HCT116 (cell line): ENCODE measurements around the gene ARHGEF10L. TPM values are rescaled to one million over a fixed set of nuclear protein-coding genes. Genes with fewer than 3 reads are reported as not detected.

Experiments
- ATAC-seq: fragments of 200-7000 bp; cut with Tn5 transposase; 2 replicates; pipeline ENCODE4 v1.9.1; 2020; ENCODE audit warnings: mild to moderate bottlenecking, moderate library complexity
- BruUV-seq: library from RNA; stranded (reverse); fragments of 400-500 nt; replicated peaks from 2 replicates; lab custom pipeline; 2021; lab: Mats Ljungman, UMichigan
- CTCF ChIA-PET: fragments of 300-600 bp; sonication (Branson Sonifier 250); formaldehyde crosslinking; loops from one replicate; lab custom pipeline; 2021; ENCODE audit warnings: antibody characterized with exemption; lab: Charles Lee
- POLR2A ChIA-PET: fragments of 300-600, 350-600 bp; sonication (Branson Sonifier 250); formaldehyde crosslinking; loops from one replicate; lab custom pipeline; 2021; ENCODE audit warnings: antibody characterized with exemption; lab: Charles Lee
- RAD21 ChIA-PET, 2 experiments: fragments of 300-600 bp; sonication (Branson Sonifier 250); formaldehyde crosslinking; loops; one replicate each; lab custom pipeline; 2023; ENCODE audit warnings: low total read pairs in 2 of 2; ENCODE audit not compliant: uncharacterized antibody in 2 of 2, unreplicated experiment in 2 of 2, low non-redundant PET in 1 of 2; lab: Charles Lee
- DNase-seq: peaks from one replicate; pipeline ENCODE4 v3.0.0-alpha.2; 2010; ENCODE audit warnings: low read depth, low spot score
- H2AFZ ChIP-seq: fragments of 200-600 bp; shearing (Covaris generic), sonication (generic); 2 replicates; pipeline ENCODE4 v1.6.1; 2017; ENCODE audit warnings: low read depth, mixed run types, mixed read lengths, antibody characterized with exemption, low read length; ENCODE audit not compliant: poor library complexity, severe bottlenecking
- H3K27ac ChIP-seq: 2 replicates; pipeline ENCODE4 v1.5.1; 2012; ENCODE audit warnings: low read depth, low read length
- H3K27me3 ChIP-seq: fragments of 200-600 bp; sonication (generic); 2 replicates; pipeline ENCODE4 v1.6.1; 2016; ENCODE audit warnings: mixed run types, low read length, mixed read lengths; ENCODE audit not compliant: insufficient read depth
- H3K36me3 ChIP-seq, 2 experiments: fragments of 200-500 bp in 1 of 2; fragments of 200-600 bp in 1 of 2; sonication (Bioruptor generic) in 1 of 2; sonication (generic) in 1 of 2; 2 replicates each; pipeline versions ENCODE4 v1.5.1 to v1.6.1; 2014 to 2016; ENCODE audit warnings: low read length in 2 of 2, inconsistent platforms in 1 of 2, mixed read lengths in 1 of 2, mixed run types in 1 of 2; ENCODE audit not compliant: insufficient read depth in 2 of 2, control insufficient read depth in 1 of 2
- H3K4me1 ChIP-seq, 2 experiments: fragments of 200-600 bp in 1 of 2; sonication (generic) in 1 of 2; 2 replicates each; pipeline versions ENCODE4 v1.5.1 to v1.6.1; 2012 to 2017; ENCODE audit warnings: low read length in 2 of 2, inconsistent platforms in 1 of 2, mild to moderate bottlenecking in 1 of 2, mixed read lengths in 1 of 2, mixed run types in 1 of 2, moderate library complexity in 1 of 2; ENCODE audit not compliant: insufficient read depth in 2 of 2, control insufficient read depth in 1 of 2
- H3K4me2 ChIP-seq: fragments of 200-600 bp; sonication (generic); 2 replicates; pipeline ENCODE4 v1.6.1; 2017; ENCODE audit warnings: mixed run types, low read length, mixed read lengths
- H3K4me3 ChIP-seq, 2 experiments: fragments of 200-600 bp in 1 of 2; sonication (generic) in 1 of 2; replicated peaks in 1 of 2; 2 replicates each; pipeline ENCODE4 v1.5.1; 2011 to 2016; ENCODE audit warnings: low read length in 2 of 2, control low read depth in 1 of 2, low read depth in 1 of 2, mild to moderate bottlenecking in 1 of 2, mixed read lengths in 1 of 2, mixed run types in 1 of 2
- H3K79me2 ChIP-seq: fragments of 200-600 bp; sonication (generic); 2 replicates; pipeline ENCODE4 v1.6.1; 2017; ENCODE audit warnings: mild to moderate bottlenecking, mixed run types, low read length, moderate library complexity, mixed read lengths; ENCODE audit not compliant: insufficient read depth
- H3K9ac ChIP-seq: fragments of 200-600 bp; sonication (generic); 2 replicates; pipeline ENCODE4 v1.6.1; 2016; ENCODE audit warnings: low read length, mixed read lengths
- H3K9me2 ChIP-seq: fragments of 200-600 bp; sonication (generic), shearing (Covaris generic); 2 replicates; pipeline ENCODE4 v1.6.1; 2017; ENCODE audit warnings: mixed run types, mild to moderate bottlenecking, moderate library complexity; ENCODE audit not compliant: insufficient read depth
- H3K9me3 ChIP-seq, 2 experiments: fragments of 200-500 bp in 1 of 2; fragments of 200-600 bp in 1 of 2; sonication (Bioruptor generic) in 1 of 2; sonication (generic) in 1 of 2; 2 replicates each; pipeline ENCODE4 v1.6.1; 2014 to 2017; ENCODE audit warnings: low read length in 2 of 2, mixed read lengths in 2 of 2, inconsistent platforms in 1 of 2, low read depth in 1 of 2, mild to moderate bottlenecking in 1 of 2, mixed run types in 1 of 2, moderate library complexity in 1 of 2; ENCODE audit not compliant: control insufficient read depth in 1 of 2, insufficient read depth in 1 of 2
- H4K20me1 ChIP-seq: fragments of 200-600 bp; sonication (generic), shearing (Covaris generic); 2 replicates; pipeline ENCODE4 v1.6.1; 2017; ENCODE audit warnings: mixed run types, mild to moderate bottlenecking, moderate library complexity; ENCODE audit not compliant: insufficient read depth
- ATF3 ChIP-seq: IDR thresholded peaks from 2 replicates; pipeline ENCODE4 v1.6.1; 2012
- CBX3 ChIP-seq: IDR thresholded peaks from 2 replicates; pipeline ENCODE4 v1.6.1; 2012; ENCODE audit warnings: low read depth
- CEBPB ChIP-seq: IDR thresholded peaks from 2 replicates; pipeline ENCODE4 v1.6.1; 2012; ENCODE audit warnings: low read depth
- EZH2 ChIP-seq: fragments of 200-600 bp; sonication (generic); IDR thresholded peaks from 2 replicates; pipeline ENCODE4 v1.6.1; 2017; ENCODE audit warnings: antibody characterized with exemption, mixed run types
- EZH2phosphoT487 ChIP-seq: fragments of 200-600 bp; IDR thresholded peaks from 2 replicates; pipeline ENCODE4 v1.6.1; 2018; ENCODE audit warnings: antibody characterized with exemption, borderline replicate concordance
- FOSL1 ChIP-seq: IDR thresholded peaks from 2 replicates; pipeline ENCODE4 v1.6.1; 2012; ENCODE audit warnings: low read depth
- JUND ChIP-seq: IDR thresholded peaks from 2 replicates; pipeline ENCODE4 v1.6.1; 2012
- MAX ChIP-seq: IDR thresholded peaks from 2 replicates; pipeline ENCODE4 v1.6.1; 2012
- POLR2A ChIP-seq: IDR thresholded peaks from 2 replicates; pipeline ENCODE4 v1.7.0; 2011; ENCODE audit warnings: borderline replicate concordance; ENCODE audit not compliant: insufficient read depth, insufficient read length; ENCODE audit errors: extremely low read depth
- POLR2AphosphoS5 ChIP-seq: IDR thresholded peaks from 2 replicates; pipeline ENCODE4 v1.6.1; 2011; ENCODE audit warnings: mild to moderate bottlenecking, low read depth, low read length, moderate library complexity
- RAD21 ChIP-seq: IDR thresholded peaks from 2 replicates; pipeline ENCODE4 v1.6.1; 2012; ENCODE audit warnings: low read depth, mild to moderate bottlenecking
- REST ChIP-seq: IDR thresholded peaks from 2 replicates; pipeline ENCODE4 v1.6.1; 2012; ENCODE audit warnings: low read depth
- SIN3A ChIP-seq: IDR thresholded peaks from 2 replicates; pipeline ENCODE4 v1.6.1; 2012; ENCODE audit warnings: low read depth
- SP1 ChIP-seq: IDR thresholded peaks from 2 replicates; pipeline ENCODE4 v1.6.1; 2012; ENCODE audit warnings: low read depth
- SRF ChIP-seq: IDR thresholded peaks from 2 replicates; pipeline ENCODE4 v1.6.1; 2012; ENCODE audit warnings: low read depth
- TCF7L2 ChIP-seq: IDR thresholded peaks from 2 replicates; pipeline ENCODE4 v1.7.0; 2011; ENCODE audit warnings: borderline replicate concordance, inconsistent platforms; ENCODE audit not compliant: insufficient read depth, insufficient read length; ENCODE audit errors: extremely low read depth
- YY1 ChIP-seq: IDR thresholded peaks from 2 replicates; pipeline ENCODE4 v1.6.1; 2011; ENCODE audit warnings: low read length, low read depth, moderate library complexity, mild to moderate bottlenecking; ENCODE audit not compliant: insufficient replicate concordance; ENCODE audit errors: extremely low read depth
- ZBTB33 ChIP-seq: IDR thresholded peaks from 2 replicates; pipeline ENCODE4 v1.6.1; 2011; ENCODE audit warnings: mild to moderate bottlenecking, low read length, moderate library complexity; ENCODE audit not compliant: insufficient replicate concordance; ENCODE audit errors: extremely low read depth
- ZFX ChIP-seq: fragments of 450-650 bp; IDR thresholded peaks from 2 replicates; pipeline ENCODE4 v1.6.1; 2017
- ZNF274 ChIP-seq: fragments of 200-500 bp; sonication (Bioruptor generic); IDR thresholded peaks from 2 replicates; pipeline ENCODE4 v1.6.1; 2014; ENCODE audit warnings: mild to moderate bottlenecking, low read depth, low read length, inconsistent platforms
- intact Hi-C: fragments of 100-400 bp; cut with micrococcal nuclease; formaldehyde crosslinking; loops from 2 replicates; pipeline ENCODE4 v1.10.0; 2022
- total RNA-seq: library from RNA; stranded (reverse); gene quantifications from one replicate; pipeline ENCODE4 v1.2.1, GENCODE V29; 2021; ENCODE audit not compliant: unreplicated experiment

Gene ARHGEF10L
- total RNA-seq, 1 experiment from 2014 or later, result 14.7 TPM

- Histone ChIP-seq H3K9ac (peak overlapping the region; percentile 44), H3K79me2 (no peaks in the 10 kb centered on the region), H3K27ac (peak overlapping the region; percentile 60), H3K4me1 (peaks cover 40 to 76% of the 10 kb centered on the region in 2 experiments), H3K9me3 (no peaks in the 10 kb centered on the region), H4K20me1 (no peaks in the 10 kb centered on the region), H2AFZ (peak overlapping the region; percentile 50), H3K27me3 (no peaks in the 10 kb centered on the region), H3K36me3 (no peaks in the 10 kb centered on the region), H3K4me3 (peak overlapping the region; percentile 29 to 45), H3K4me2 (peak overlapping the region; percentile 74), H3K9me2 (no peaks in the 10 kb centered on the region)
- RAD21 ChIA-PET, result no interaction called here
- BruUV-seq, result no TSS peak
- POLR2A ChIA-PET, result interaction anchor here (0.7 to 1.5 kb wide), 2 partner anchors 10 to 77 kb away, joined by 3 to 6 read pairs; no protein-coding TSS in a partner anchor
- DNase-seq (peak; percentile 80), ATAC-seq (peak; percentile 88)
- intact Hi-C loops, result loop anchor here (1.0 kb wide), 1 partner anchor 49 kb away; no protein-coding TSS in a partner anchor
- CTCF ChIA-PET, result interaction anchor here (0.6 to 1.3 kb wide), 5 partner anchors 17 to 87 kb away, joined by 3 to 5 read pairs (median 3); no protein-coding TSS in a partner anchor
- TF ChIP-seq ZFX (no peak), TCF7L2 (no peak), SP1 (peak; percentile 96), YY1 (peak; percentile 48), MAX (peak; percentile 97), ZBTB33 (no peak), JUND (peak; percentile 97), POLR2AphosphoS5 (peak; percentile 72), SRF (no peak), FOSL1 (peak; percentile 91), REST (no peak), POLR2A (no peak), EZH2 (no peak), ZNF274 (no peak), SIN3A (no peak), CBX3 (peak; percentile 95), CEBPB (no peak), EZH2phosphoT487 (no peak), RAD21 (peak; percentile 24; the same call in 1 of the 2 replicates), ATF3 (no peak)
These were observed 19.5 kb upstream of the ARHGEF10L start for GRCh38 chr1:17520041-17520440.
